ENCODE data around the gene ESYT2.

ESYT2 gene

DNA sequence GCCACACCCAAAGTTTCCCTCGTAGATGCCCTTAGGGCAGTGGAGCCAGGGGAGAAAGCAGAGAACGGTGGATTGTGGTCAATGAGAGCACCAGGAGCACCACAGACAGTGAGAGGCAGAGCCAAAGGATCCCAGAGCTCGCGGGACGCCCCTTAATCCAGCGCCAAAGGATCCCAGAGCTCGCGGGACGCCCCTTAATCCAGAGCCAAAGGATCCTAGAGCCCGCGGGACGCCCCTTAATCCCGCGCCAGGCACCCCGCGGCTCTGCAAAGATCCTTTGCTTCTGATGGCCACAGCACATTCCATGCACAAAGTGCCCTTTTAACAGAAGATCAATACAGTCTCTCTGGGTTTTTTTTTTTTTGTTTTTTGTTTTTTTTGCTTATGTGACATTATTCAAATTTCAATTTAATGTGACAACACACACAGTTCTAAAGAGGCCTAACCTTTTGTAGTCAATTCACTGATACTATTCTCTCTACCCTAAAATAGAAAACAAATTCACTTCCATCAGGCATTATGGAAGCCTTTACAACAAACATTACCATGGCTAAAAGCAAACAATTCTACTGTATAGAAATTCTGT lies 71.8 kb downstream of the ESYT2 start:
- 0 out of 2 replicates have a peak, but pooled peaks cover 5% of the 10 kb centered on the region for H3K36me3 ChIP-seq (replicated peaks; ENCODE audit: insufficient read depth, low read length)
- DNase-seq = no peak

DNA sequence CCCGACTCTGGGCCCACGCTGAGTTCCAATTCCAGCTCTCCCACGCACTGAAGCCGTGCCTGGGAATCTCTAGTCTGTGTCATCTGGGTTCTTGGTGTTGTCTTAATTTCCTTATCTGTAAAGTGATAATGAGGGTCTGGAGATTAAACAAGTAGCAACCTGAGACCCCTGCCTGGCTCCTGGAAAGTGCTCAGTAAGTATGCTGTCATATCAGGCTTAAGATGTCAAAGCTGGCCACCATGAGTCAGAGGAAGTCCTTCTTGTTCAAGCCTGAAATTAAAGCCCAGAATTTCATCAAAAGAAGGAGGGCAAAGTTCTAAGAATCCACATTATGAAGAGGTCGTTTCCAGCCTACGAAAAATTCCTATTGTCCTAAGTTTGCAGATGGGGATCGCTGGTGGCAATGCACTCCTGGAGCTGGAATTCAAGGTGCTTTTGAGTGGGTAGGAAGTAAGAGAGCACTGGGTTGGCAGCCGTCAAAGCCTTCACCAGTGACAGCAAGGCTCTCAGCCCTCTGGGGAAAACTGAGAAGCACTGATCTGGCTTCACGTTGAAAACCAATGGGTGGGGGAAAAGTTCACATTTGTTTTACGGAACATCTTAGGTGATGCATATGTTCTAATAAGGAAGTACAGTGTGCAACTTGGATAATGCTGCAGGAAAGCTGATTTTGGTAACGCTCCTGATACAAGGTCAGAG lies 74.4 kb downstream of the ESYT2 start:
- Histone ChIP-seq H3K4me2 (ENCODE audit: low read depth, low read length) (no peak overlapping the region), H2AFZ (ENCODE audit: low read length) (no peak overlapping the region), H3K79me2 (ENCODE audit: low read length) (no peaks in the 10 kb centered on the region), H3K4me1 (ENCODE audit: low read length) (no peaks in the 10 kb centered on the region), H3F3A (ENCODE audit: insufficient read depth, low read length) (no peaks in the 10 kb centered on the region), H3K36me3 (replicated peaks; ENCODE audit: insufficient read depth, low read length) (peaks cover 5% of the 10 kb centered on the region; the same call in 1 of the 2 replicates), H3K27ac (ENCODE audit: low read length) (no peak overlapping the region), H3K4me3 (ENCODE audit: low read length) (no peak overlapping the region), H3K27me3 (replicated peaks; ENCODE audit: insufficient read depth, low read length) (no peaks in the 10 kb centered on the region), H3K9me3 (replicated peaks; ENCODE audit: insufficient read depth, low read length) (no peaks in the 10 kb centered on the region), H3K9ac (ENCODE audit: low read length) (no peak overlapping the region), H4K20me1 (ENCODE audit: insufficient read depth, low read length) (no peaks in the 10 kb centered on the region), H3K9me2 (replicated peaks; ENCODE audit: insufficient read depth, low read length) (no peaks in the 10 kb centered on the region)
- no peak for DNase-seq
- TF ChIP-seq EZH2 (optimal IDR thresholded peaks at IDR 0.05; ENCODE audit: low read depth, low read length) (no peak), EZH2phosphoT487 (IDR thresholded peaks at IDR 0.05; ENCODE audit: low read length) (no peak)
- TF ChIP-seq, protein P1, sequence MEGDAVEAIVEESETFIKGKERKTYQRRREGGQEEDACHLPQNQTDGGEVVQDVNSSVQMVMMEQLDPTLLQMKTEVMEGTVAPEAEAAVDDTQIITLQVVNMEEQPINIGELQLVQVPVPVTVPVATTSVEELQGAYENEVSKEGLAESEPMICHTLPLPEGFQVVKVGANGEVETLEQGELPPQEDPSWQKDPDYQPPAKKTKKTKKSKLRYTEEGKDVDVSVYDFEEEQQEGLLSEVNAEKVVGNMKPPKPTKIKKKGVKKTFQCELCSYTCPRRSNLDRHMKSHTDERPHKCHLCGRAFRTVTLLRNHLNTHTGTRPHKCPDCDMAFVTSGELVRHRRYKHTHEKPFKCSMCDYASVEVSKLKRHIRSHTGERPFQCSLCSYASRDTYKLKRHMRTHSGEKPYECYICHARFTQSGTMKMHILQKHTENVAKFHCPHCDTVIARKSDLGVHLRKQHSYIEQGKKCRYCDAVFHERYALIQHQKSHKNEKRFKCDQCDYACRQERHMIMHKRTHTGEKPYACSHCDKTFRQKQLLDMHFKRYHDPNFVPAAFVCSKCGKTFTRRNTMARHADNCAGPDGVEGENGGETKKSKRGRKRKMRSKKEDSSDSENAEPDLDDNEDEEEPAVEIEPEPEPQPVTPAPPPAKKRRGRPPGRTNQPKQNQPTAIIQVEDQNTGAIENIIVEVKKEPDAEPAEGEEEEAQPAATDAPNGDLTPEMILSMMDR (IDR thresholded peaks at IDR 0.05; ENCODE audit: low read length) = no peak

More for the DNA sequence above, 71.8 kb downstream of the ESYT2 start:
- Histone ChIP-seq H4K20me1 (ENCODE audit: insufficient read depth, low read length) (no peaks in the 10 kb centered on the region), H3K27me3 (replicated peaks; ENCODE audit: insufficient read depth, low read length) (no peaks in the 10 kb centered on the region), H3K9me3 (replicated peaks; ENCODE audit: insufficient read depth, low read length) (no peaks in the 10 kb centered on the region), H3K4me1 (ENCODE audit: low read length) (no peaks in the 10 kb centered on the region), H3K9me2 (replicated peaks; ENCODE audit: insufficient read depth, low read length) (no peaks in the 10 kb centered on the region), H3K79me2 (ENCODE audit: low read length) (no peaks in the 10 kb centered on the region), H3K4me2 (ENCODE audit: low read depth, low read length) (no peak overlapping the region), H3K4me3 (ENCODE audit: low read length) (no peak overlapping the region), H3K27ac (ENCODE audit: low read length) (no peak overlapping the region), H2AFZ (ENCODE audit: low read length) (no peak overlapping the region), H3F3A (ENCODE audit: insufficient read depth, low read length) (no peaks in the 10 kb centered on the region), H3K9ac (ENCODE audit: low read length) (no peak overlapping the region)
- TF ChIP-seq, protein P1 (IDR thresholded peaks at IDR 0.05; ENCODE audit: low read length) = no peak
- no peak for TF ChIP-seq EZH2 (optimal IDR thresholded peaks at IDR 0.05; ENCODE audit: low read depth, low read length)
- no peak for TF ChIP-seq EZH2phosphoT487 (IDR thresholded peaks at IDR 0.05; ENCODE audit: low read length)

DNA sequence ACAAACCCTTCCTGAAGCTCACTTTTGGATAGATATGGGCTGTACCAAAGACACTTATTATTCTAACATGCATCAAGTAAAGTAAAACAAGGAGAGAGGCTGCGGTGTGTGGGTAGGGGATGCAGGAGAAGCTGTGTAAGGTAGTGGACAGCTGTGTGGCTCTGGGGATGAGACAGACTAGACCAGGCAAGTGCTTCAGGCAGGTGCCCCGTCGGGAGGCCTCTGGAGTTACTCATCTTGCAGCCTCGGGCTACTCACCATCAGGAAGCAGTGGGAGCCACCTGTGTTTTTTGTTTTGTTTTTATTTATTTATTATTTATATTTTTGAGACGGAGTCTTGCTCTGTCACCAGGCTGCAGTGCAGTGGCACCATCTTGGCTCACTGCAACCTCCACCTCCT lies 75.4 kb downstream of the ESYT2 start:
- H3K9me2 ChIP-seq (replicated peaks; ENCODE audit: insufficient read depth, low read length) = no peaks in the 10 kb centered on the region
- H3K4me3 ChIP-seq (ENCODE audit: low read length) = no peak overlapping the region
- TF ChIP-seq, protein P1 (IDR thresholded peaks at IDR 0.05; ENCODE audit: low read length) = no peak
- no peak for TF ChIP-seq EZH2 (optimal IDR thresholded peaks at IDR 0.05; ENCODE audit: low read depth, low read length)
- TF ChIP-seq EZH2phosphoT487 (IDR thresholded peaks at IDR 0.05; ENCODE audit: low read length) = no peak
- H3K27ac ChIP-seq (ENCODE audit: low read length) = no peak overlapping the region
- H3F3A ChIP-seq (ENCODE audit: insufficient read depth, low read length) = no peaks in the 10 kb centered on the region
- H2AFZ ChIP-seq (ENCODE audit: low read length) = no peak overlapping the region
- no peak overlapping the region for H3K4me2 ChIP-seq (ENCODE audit: low read depth, low read length)
- H3K9ac ChIP-seq (ENCODE audit: low read length) = no peak overlapping the region
- no peaks in the 10 kb centered on the region for H3K79me2 ChIP-seq (ENCODE audit: low read length)
- H3K36me3 ChIP-seq (replicated peaks; ENCODE audit: insufficient read depth, low read length) = peaks cover 5% of the 10 kb centered on the region; the same call in 1 of the 2 replicates
- no peaks in the 10 kb centered on the region for H3K4me1 ChIP-seq (ENCODE audit: low read length)
- H4K20me1 ChIP-seq (ENCODE audit: insufficient read depth, low read length) = no peaks in the 10 kb centered on the region
- no peaks in the 10 kb centered on the region for H3K27me3 ChIP-seq (replicated peaks; ENCODE audit: insufficient read depth, low read length)
- DNase-seq = no peak
- H3K9me3 ChIP-seq (replicated peaks; ENCODE audit: insufficient read depth, low read length) = no peaks in the 10 kb centered on the region
